Gastrocnemius medialis (tissue), 4 donors: ENCODE data around the gene DNAAF6. TPM values are rescaled to one million over a fixed set of nuclear protein-coding genes. Genes with fewer than 3 reads are reported as not detected.
"Not testable (repeated sequence)": the region's sequence is repeated elsewhere in the genome, so short reads cannot be mapped to it uniquely, and the experiment has no call there.

Experiments
- ATAC-seq, 2 donors: fragments of 150-250 bp; one replicate each; pipeline ENCODE4 v1.9.1; 2016
- DNase-seq, 2 donors: peaks; one replicate each; pipeline ENCODE4 v3.0.0-alpha.2; 2019
- H3K27ac ChIP-seq, 4 donors: fragments of 200-600 bp; sonication (generic); 1 replicate in 1 of 4; 2 replicates in 3 of 4; pipeline ENCODE4 v1.5.1; 2016 to 2018; ENCODE audit warnings: mild to moderate bottlenecking in 2 of 4, moderate library complexity in 1 of 4
- H3K27me3 ChIP-seq, 3 donors: fragments of 200-600 bp; sonication (generic) in 2 of 3; 1 replicate in 1 of 3; 2 replicates in 2 of 3; pipeline versions ENCODE4 v1.5.1 to v1.6.0; 2016 to 2019; ENCODE audit warnings: mild to moderate bottlenecking in 1 of 3, moderate library complexity in 1 of 3
- H3K36me3 ChIP-seq, 2 donors: fragments of 200-600 bp; sonication (generic) in 1 of 2; one replicate each; pipeline ENCODE4 v1.5.1; 2017 to 2018
- H3K4me1 ChIP-seq, 2 donors: fragments of 200-600 bp; sonication (generic) in 1 of 2; one replicate each; pipeline ENCODE4 v1.5.1; 2016 to 2017; ENCODE audit warnings: mild to moderate bottlenecking in 2 of 2
- H3K4me3 ChIP-seq, 4 donors: fragments of 200-600 bp; sonication (generic) in 3 of 4; 1 replicate in 1 of 4; 2 replicates in 3 of 4; pipeline ENCODE4 v1.5.1; 2016 to 2019; ENCODE audit warnings: mild to moderate bottlenecking in 2 of 4
- H3K9me3 ChIP-seq, 3 donors: fragments of 200-600 bp; sonication (generic) in 2 of 3; 1 replicate in 1 of 3; 2 replicates in 2 of 3; pipeline ENCODE4 v1.5.1; 2016 to 2019
- CTCF ChIP-seq, 5 experiments: fragments of 450-650 bp in 3 of 5; fragments of 200-600 bp in 2 of 5; sonication (generic) in 2 of 5; IDR thresholded peaks in 4 of 5; conservative IDR thresholded peaks in 1 of 5; 1 replicate in 4 of 5; 2 replicates in 1 of 5; pipeline ENCODE4 v1.5.1; 2016 to 2019; ENCODE audit warnings: antibody characterized with exemption in 5 of 5, mild to moderate bottlenecking in 3 of 5, moderate library complexity in 3 of 5
- POLR2A ChIP-seq, 2 donors: fragments of 450-650 bp; IDR thresholded peaks; one replicate each; pipeline ENCODE4 v1.6.1; 2017; ENCODE audit warnings: antibody characterized with exemption in 2 of 2, mild to moderate bottlenecking in 2 of 2, moderate library complexity in 2 of 2
- in situ Hi-C, 4 donors: fragments of 200-750 bp; cut with MboI; loops; one replicate each; pipeline versions ENCODE4 v1.15.0 to v1.8.0; 2017; ENCODE audit warnings: low sequenced_read_pairs in 4 of 4
- intact Hi-C: fragments of 100-400 bp; cut with DNase I; formaldehyde crosslinking; loops from one replicate; pipeline ENCODE4 v1.15.1; 2023; ENCODE audit warnings: low total_unique reads
- total RNA-seq, 4 donors: library from RNA; depleted of rRNA; stranded (reverse); fragments of >200 nt; gene quantifications; one replicate each; pipeline versions ENCODE4 v1.1.0 to v1.2.3, GENCODE V29; 2016

Gene DNAAF6
- not detected for total RNA-seq

- TF ChIP-seq CTCF (IDR thresholded peaks at IDR 0.05 in 4 of 5, conservative IDR thresholded peaks at IDR 0.05 in 1 of 5) (no peak), POLR2A (IDR thresholded peaks at IDR 0.05) (no peak)
- DNase-seq (peak in 1 of 2 donors; percentile 16), ATAC-seq (no peak)
- intact Hi-C loops: no loop called here
- peak within 1 kb of the TSS; percentile 28 to 49 (median 42) for H3K4me3 ChIP-seq
- H3K36me3 ChIP-seq: no peaks in the 10 kb centered on the region
- H3K4me1 ChIP-seq: no peaks in the 10 kb centered on the region
- no peak within 1 kb of the TSS for H3K27ac ChIP-seq
- peaks cover 0 to 19% (median 5%) of the 10 kb centered on the region in 3 donors for H3K27me3 ChIP-seq
- H3K9me3 ChIP-seq: no peaks in the 10 kb centered on the region
- in situ Hi-C loops: no loop called here
Observed at GRCh38 chrX:107205770-107206696, at the start of gene DNAAF6, which contains the start of gene NUP62CL. DNAAF6 (plus strand) TSS chrX:107206611; CDS start chrX:107212876, 6,265 bp downstream. NUP62CL (minus strand) TSS chrX:107206433; CDS start chrX:107175146, 31,287 bp downstream.

- in situ Hi-C loops: not testable (repeated sequence)
Observed at GRCh38 chrX:107157618-107158017, 48.8 kb upstream of the DNAAF6 start.

GRCh38 chrX:107167163-107167921, 39.1 kb upstream of the DNAAF6 start:
- no peak overlapping the region for H3K27ac ChIP-seq
- H3K36me3 ChIP-seq: no peaks in the 10 kb centered on the region
- DNase-seq: no peak
- no peak for TF ChIP-seq CTCF (IDR thresholded peaks at IDR 0.05 in 4 of 5, conservative IDR thresholded peaks at IDR 0.05 in 1 of 5)
- no peak for TF ChIP-seq POLR2A (IDR thresholded peaks at IDR 0.05)
- no peak for ATAC-seq
- H3K4me1 ChIP-seq: no peaks in the 10 kb centered on the region
- intact Hi-C loops: no loop called here
- no peak overlapping the region for H3K4me3 ChIP-seq
- in situ Hi-C loops: no loop called here
- H3K27me3 ChIP-seq: peaks cover 0 to 5% (median 0%) of the 10 kb centered on the region in 3 donors
- no peaks in the 10 kb centered on the region for H3K9me3 ChIP-seq

More at GRCh38 chrX:107157618-107158017, 48.8 kb upstream of the DNAAF6 start:
- DNase-seq, H3K27ac ChIP-seq, H3K4me1 ChIP-seq, intact Hi-C loops, H3K4me3 ChIP-seq, H3K36me3 ChIP-seq, ATAC-seq, H3K27me3 ChIP-seq, H3K9me3 ChIP-seq: not testable (repeated sequence)

- in situ Hi-C loops: no loop called here
- Histone ChIP-seq H3K36me3 (no peaks in the 10 kb centered on the region), H3K9me3 (no peaks in the 10 kb centered on the region), H3K4me3 (no peak overlapping the region), H3K4me1 (no peaks in the 10 kb centered on the region), H3K27ac (no peak overlapping the region), H3K27me3 (peaks cover 0 to 3% (median 0%) of the 10 kb centered on the region in 3 donors)
- no peak for TF ChIP-seq CTCF (IDR thresholded peaks at IDR 0.05 in 4 of 5, conservative IDR thresholded peaks at IDR 0.05 in 1 of 5)
- TF ChIP-seq POLR2A (IDR thresholded peaks at IDR 0.05): no peak
- no peak for DNase-seq
- intact Hi-C loops: no loop called here
- ATAC-seq: no peak
Observed at GRCh38 chrX:107168257-107168656, 38.2 kb upstream of the DNAAF6 start.

- no peak for ATAC-seq
- H3K27me3 ChIP-seq: no peaks in the 10 kb centered on the region
- TF ChIP-seq CTCF (IDR thresholded peaks at IDR 0.05 in 4 of 5, conservative IDR thresholded peaks at IDR 0.05 in 1 of 5): no peak
- TF ChIP-seq POLR2A (IDR thresholded peaks at IDR 0.05): no peak
- H3K36me3 ChIP-seq: no peaks in the 10 kb centered on the region
- DNase-seq: no peak
- no peak overlapping the region for H3K4me3 ChIP-seq
- H3K4me1 ChIP-seq: no peaks in the 10 kb centered on the region
- in situ Hi-C loops: no loop called here
- intact Hi-C loops: no loop called here
- H3K9me3 ChIP-seq: no peaks in the 10 kb centered on the region
- H3K27ac ChIP-seq: no peak overlapping the region
Observed at GRCh38 chrX:107168712-107169111, 37.7 kb upstream of the DNAAF6 start.
